Ramos (cell line): ENCODE measurements around the gene ANKDD1A.

Source experiments
- in situ Hi-C: fragments of 300-500 bp; cut with MboI; formaldehyde crosslinking; loops from one replicate; pipeline ENCODE4 v1.14.3; 2022; ENCODE audit warnings: low sequenced_read_pairs; ENCODE audit not compliant: unreplicated experiment

Gene ANKDD1A

GRCh38 chr15:64894395-64895056 lies 17.2 kb upstream of the ANKDD1A start:
- in situ Hi-C loops, result loop anchor here (5.0 kb wide), 1 partner anchor 67 kb away; the partner anchor contains the start of gene PIF1

GRCh38 chr15:64895285-64896065 lies 16.2 kb upstream of the ANKDD1A start:
- in situ Hi-C loops, result no loop called here

DNA sequence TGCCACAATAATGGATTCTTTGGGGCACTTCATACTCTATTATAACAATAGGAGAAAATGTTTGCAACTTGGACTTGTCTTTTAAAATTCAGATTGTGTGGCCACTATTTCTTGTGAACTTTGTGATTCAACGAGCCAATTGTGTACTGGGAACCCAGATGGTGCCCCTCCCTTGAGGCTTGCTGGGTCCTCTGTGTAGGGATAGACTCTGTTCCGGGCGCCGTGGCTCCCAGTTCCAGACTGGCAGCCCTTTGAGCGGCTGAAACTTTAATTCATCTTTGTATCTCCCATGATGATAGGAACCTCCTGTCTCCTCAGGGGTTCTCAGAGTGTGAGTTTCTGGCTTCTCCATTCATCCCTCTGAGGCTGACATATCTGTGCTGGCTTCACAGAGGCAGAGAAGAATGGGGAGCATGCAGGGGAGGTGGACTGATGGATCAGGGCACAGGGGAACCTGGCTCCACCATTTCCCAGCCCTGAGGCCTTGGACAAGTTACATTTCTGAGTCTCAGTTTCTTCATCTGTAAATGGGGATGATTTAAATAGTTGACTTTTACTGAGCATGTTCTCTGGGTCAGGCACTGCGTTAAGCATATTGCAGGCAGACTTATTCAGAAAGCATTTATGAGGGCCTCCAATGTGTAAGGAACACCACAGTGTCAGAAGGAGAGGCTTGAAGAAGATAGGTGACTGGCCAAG lies 15.2 kb upstream of the ANKDD1A start:
- in situ Hi-C loops, result no loop called here

DNA sequence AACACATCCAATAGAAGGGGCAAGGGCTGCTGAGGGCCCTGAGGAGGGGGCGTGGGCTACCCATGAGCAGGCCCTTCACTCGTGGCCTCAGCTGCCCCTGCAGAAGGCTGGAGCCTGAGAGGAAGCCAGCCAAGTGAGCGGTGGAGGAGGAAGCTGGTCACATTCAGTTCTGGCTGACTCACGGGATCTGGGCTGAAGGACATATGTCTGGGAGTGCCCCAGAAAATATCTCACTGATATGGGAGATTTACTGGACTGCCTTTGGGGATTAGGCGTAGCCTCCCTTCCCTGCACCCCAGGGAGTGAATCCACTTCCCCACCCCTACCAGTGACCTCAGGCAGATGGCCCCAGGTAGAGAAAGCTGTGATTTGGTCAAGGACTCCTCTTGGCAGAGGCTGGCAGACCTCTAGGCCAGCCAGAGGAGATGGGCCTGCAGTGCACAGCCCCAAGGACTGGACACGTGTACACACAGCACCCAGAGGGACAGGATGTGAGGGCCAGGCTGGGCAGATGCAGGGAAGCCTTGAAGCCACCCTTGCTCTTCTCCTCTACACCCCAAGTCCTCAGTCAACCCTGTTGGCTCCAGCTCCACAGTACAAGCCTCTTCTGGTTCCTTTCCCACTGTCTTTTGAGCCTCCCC lies 14.2 kb upstream of the ANKDD1A start:
- in situ Hi-C loops, result no loop called here

DNA sequence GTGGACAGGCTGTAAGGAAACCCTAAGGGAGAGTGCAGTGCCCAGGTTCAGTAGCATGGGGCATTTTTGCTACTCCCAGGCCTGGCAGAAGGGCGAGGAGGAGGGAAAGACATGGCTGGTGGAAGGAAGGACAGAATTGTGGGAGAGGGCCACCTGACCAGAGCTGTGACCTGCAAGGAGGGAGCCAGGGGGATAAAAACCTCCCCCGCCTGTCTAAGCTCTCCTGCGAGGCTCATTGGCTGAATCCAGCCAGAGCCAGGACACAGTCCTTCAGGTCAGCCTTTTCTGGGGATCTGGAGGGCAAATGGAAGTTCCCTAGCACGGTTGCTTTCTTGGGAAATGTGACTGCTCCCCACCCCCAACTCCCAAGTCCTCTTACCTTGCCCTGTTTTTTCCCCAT lies 13.3 kb upstream of the ANKDD1A start:
- in situ Hi-C loops, result no loop called here

- in situ Hi-C loops, result no loop called here
Measured at GRCh38 chr15:64901141-64901540, 10.6 kb upstream of the ANKDD1A start.

DNA sequence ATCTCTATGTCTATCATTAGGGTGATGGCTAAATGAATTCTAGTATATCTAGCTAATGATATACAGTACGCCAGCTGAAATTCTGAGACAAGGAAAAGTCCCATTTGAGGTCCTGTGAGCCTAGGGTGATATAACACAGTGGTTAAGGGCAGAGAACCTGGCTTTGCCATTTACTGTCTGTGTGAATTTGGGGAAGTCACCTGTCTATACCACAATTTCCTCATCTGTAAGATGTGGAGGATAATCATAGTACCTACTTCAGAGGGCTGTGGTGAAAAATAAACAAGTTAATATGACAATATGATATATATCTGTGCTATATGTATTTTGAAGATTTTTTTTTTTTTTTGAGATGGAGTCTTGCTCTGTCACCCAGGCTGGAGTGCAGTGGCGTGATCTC lies 9.8 kb upstream of the ANKDD1A start:
- in situ Hi-C loops, result no loop called here

GRCh38 chr15:64902863-64903262 lies 8.8 kb upstream of the ANKDD1A start:
- in situ Hi-C loops, result no loop called here

DNA sequence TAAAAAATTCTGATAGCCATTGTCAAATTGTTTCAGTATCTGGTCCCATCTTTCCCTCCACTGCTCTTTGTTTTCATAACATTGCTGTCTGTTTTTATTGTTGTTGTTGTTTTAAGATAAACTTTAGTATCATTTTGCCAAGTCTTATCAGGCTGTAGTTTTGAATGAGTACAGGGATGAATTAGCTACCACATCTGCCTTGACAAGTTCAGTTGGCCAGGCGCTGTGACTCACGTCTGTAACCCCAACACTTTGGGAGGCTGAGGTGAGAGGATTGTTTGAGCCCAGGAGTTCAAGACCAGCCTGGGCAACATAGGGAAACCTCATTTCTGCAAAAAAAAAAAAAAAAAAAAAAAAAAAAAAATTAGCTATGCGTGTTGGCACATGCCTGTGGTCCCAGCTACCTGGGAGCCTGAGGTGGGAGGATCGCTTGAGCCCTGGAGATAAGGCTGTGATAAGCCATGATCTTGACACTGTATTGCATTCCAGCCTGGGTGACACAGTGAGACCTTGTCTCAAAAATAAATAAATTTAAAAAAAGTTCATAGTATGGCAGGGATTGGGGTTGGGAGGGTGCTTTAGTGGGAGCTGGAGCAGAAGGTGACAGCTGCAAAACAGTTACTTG lies 8.3 kb upstream of the ANKDD1A start:
- in situ Hi-C loops, result no loop called here

DNA sequence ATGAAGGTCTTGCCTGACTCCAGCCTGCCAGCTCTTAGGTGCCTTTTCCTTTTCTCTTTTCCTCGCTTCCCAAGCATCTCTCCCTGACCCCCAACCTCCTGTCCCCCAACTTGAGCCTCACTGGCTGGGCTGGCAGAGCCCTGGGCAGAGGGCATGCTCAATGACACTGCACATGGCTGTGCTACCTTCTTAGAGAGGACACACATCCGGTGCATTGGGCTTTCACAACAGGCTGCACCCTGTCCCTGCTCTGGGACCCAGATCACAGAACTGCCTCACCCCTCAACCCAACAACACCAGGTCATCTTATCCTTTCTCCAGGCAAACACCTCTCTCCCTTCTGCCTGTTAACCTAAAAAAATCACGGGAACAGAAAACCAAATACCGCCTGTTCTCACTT lies 7.5 kb upstream of the ANKDD1A start:
- in situ Hi-C loops, result no loop called here

GRCh38 chr15:64905119-64905831 lies 6.4 kb upstream of the ANKDD1A start:
- in situ Hi-C loops, result loop anchor here (5.0 kb wide), 1 partner anchor 173 kb away; no protein-coding TSS in a partner anchor

GRCh38 chr15:64905941-64906340 lies 5.8 kb upstream of the ANKDD1A start:
- in situ Hi-C loops, result loop anchor here (5.0 kb wide), 1 partner anchor 174 kb away; no protein-coding TSS in a partner anchor

- in situ Hi-C loops, result loop anchor here (5.0 kb wide), 1 partner anchor 174 kb away; no protein-coding TSS in a partner anchor
Measured at GRCh38 chr15:64906402-64906801, 5.3 kb upstream of the ANKDD1A start.

- in situ Hi-C loops, result loop anchor here (5.0 kb wide), 1 partner anchor 176 kb away; no protein-coding TSS in a partner anchor
Measured at GRCh38 chr15:64907991-64908390, 3.7 kb upstream of the ANKDD1A start.

DNA sequence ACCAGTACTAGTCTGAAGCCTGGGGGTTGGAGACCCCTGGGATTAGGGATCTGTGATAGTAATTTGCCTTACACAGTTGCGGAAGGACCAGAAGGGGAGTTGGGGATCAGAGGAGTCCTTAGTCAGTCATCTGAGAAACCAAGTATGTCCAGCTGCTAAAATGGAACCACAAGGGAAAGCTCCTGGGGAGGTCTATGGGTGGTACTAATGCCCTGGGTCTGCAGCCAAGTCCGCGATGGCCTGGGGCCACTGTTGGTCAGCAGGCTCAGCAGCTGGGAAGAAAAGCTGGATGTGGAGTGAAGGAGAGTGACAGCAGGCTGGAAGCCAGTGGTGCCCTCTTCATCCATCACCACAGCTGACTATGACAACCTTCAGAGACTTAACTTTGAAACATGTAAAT lies 2.2 kb upstream of the ANKDD1A start:
- in situ Hi-C loops, result loop anchor here (5.0 kb wide), 1 partner anchor 177 kb away; no protein-coding TSS in a partner anchor

GRCh38 chr15:64912379-64913325 lies 950 bp downstream of the ANKDD1A start:
- in situ Hi-C loops, result no loop called here

DNA sequence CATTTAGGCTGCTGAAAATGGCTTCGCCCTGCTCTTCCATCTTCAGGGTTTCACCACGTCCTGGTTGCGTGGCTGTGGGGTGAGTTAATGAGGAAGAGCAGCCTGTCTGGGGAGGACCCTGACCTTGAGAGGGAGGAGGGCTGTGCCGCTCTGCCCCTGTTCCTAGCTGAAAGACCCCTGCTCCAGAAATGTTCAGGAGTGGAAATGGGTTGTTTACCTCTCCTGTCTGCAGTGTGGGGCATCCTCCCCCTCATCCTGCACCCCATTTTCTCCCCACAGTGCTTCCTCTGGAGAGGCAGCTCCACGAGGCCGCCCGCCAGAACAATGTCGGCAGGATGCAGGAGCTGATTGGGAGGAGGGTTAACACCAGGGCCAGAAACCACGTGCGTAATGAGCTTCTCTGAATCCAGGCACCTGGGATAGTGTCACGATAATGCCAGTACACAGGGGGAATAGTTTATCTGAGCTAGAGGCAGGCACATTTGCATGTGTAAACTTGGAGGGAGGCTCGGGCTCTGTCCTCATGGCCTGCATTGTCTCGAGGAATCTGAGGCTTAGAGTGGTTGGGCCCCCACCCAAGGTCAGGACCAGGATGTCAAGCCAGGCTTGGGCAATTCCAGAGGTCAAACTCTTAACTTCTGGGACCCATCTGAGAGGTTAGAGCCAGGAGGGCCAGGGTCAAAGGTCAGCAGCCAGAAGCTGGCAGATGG lies 4.0 kb downstream of the ANKDD1A start:
- in situ Hi-C loops, result no loop called here

DNA sequence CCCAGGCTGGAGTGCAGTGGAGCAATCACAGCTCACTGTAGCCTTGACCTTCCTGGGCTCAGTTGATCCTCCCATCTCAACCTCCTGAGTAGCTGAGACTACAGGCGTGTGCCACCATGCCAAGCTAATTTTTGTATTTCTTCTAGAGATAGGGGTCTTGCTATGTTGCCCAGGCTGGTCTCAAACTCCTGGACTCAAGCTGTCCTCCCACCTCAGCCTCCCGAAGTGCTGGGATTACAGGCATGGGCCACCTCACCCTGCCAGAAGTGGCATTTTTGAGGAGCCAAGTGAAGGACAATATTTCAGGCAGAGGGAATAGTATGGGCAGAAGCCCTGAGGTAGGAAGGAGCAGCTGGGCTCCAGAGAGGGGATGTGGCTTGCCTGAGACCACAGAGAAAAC lies 4.7 kb downstream of the ANKDD1A start:
- in situ Hi-C loops, result no loop called here
